Embryonic facial prominence (tissue), 1 donor: ENCODE results near the gene SKAP1.

Source experiments
- DNase-seq: peaks from one replicate; pipeline ENCODE4 v3.0.0-alpha.2; 2016; ENCODE audit errors: extremely low spot score

The SKAP1 gene

GRCh38 chr17:48148029-48148770, 281.8 kb downstream of the SKAP1 start:
- no peak for DNase-seq

- no peak for DNase-seq
Observed at GRCh38 chr17:48144976-48145798, 284.8 kb downstream of the SKAP1 start.

- no peak for DNase-seq
Observed at GRCh38 chr17:48144231-48144630, 285.8 kb downstream of the SKAP1 start.

GRCh38 chr17:48143629-48144028, 286.4 kb downstream of the SKAP1 start:
- no peak for DNase-seq

- DNase-seq = no peak
Observed at GRCh38 chr17:48139944-48140343, 290.1 kb downstream of the SKAP1 start.

GRCh38 chr17:48137656-48138055, 292.4 kb downstream of the SKAP1 start:
- DNase-seq = no peak

GRCh38 chr17:48134912-48135480, 295.0 kb downstream of the SKAP1 start:
- no peak for DNase-seq

- DNase-seq = no peak
Observed at GRCh38 chr17:48132385-48132784, 297.6 kb downstream of the SKAP1 start.

GRCh38 chr17:48131216-48131824, 298.7 kb downstream of the SKAP1 start:
- no peak for DNase-seq

- DNase-seq = no peak
Observed at GRCh38 chr17:48129981-48130380, 300.0 kb downstream of the SKAP1 start.

GRCh38 chr17:48128400-48128799, 301.6 kb downstream of the SKAP1 start:
- DNase-seq = no peak

GRCh38 chr17:48127371-48128051, 302.5 kb downstream of the SKAP1 start:
- DNase-seq = no peak

- DNase-seq = no peak
Observed at GRCh38 chr17:48126532-48126850, 303.5 kb downstream of the SKAP1 start.

- no peak for DNase-seq
Observed at GRCh38 chr17:48125829-48126531, 304.0 kb downstream of the SKAP1 start.

GRCh38 chr17:48123776-48124388, 306.1 kb downstream of the SKAP1 start:
- DNase-seq = no peak

- no peak for DNase-seq
Observed at GRCh38 chr17:48123111-48123510, 306.9 kb downstream of the SKAP1 start.

GRCh38 chr17:48122665-48123045, 307.4 kb downstream of the SKAP1 start:
- DNase-seq = no peak

GRCh38 chr17:48121923-48122664, 307.9 kb downstream of the SKAP1 start:
- DNase-seq = no peak

- no peak for DNase-seq
Observed at GRCh38 chr17:48113201-48113676, 316.8 kb downstream of the SKAP1 start.

- no peak for DNase-seq
Observed at GRCh38 chr17:48111937-48112241, 318.1 kb downstream of the SKAP1 start.
